GM11168 (cell line): Measurements from ENCODE around the gene MYCL.
"Not testable (repeated sequence)": the region's sequence is repeated elsewhere in the genome, so short reads cannot be mapped to it uniquely, and the experiment has no call there.

Source experiments
- in situ Hi-C: fragments of 300-500 bp; cut with MboI; formaldehyde crosslinking; loops from one replicate; pipeline ENCODE4 v1.12.0; 2022; ENCODE audit warnings: low sequenced_read_pairs; ENCODE audit not compliant: unreplicated experiment

MYCL gene

GRCh38 chr1:39919545-39919944 lies 17.8 kb upstream of the MYCL start:
- in situ Hi-C loops: loop anchor here (5.0 kb wide), 1 partner anchor 48 kb away; no protein-coding TSS in a partner anchor

DNA sequence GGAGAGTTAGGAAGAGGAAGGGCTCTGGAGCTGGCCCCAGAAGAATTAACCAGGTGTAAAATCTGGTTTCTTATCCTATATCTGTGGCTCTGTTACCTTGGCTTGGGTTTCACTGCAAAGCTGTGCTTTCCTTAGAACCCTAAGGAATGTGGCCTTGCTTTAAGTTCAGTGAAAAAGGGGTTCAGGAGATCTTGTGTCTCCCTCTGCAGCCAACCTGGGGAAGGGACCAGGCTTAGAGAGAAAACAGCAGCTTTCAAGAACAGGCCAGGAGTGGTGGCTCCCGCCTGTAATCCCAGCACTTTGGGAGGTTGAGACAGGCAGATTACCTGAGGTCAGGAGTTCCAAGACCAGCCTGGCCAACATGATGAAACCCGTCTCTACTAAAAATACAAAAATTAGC lies 16.1 kb upstream of the MYCL start:
- in situ Hi-C loops: loop anchor here (5.0 kb wide), 1 partner anchor 49 kb away; no protein-coding TSS in a partner anchor

DNA sequence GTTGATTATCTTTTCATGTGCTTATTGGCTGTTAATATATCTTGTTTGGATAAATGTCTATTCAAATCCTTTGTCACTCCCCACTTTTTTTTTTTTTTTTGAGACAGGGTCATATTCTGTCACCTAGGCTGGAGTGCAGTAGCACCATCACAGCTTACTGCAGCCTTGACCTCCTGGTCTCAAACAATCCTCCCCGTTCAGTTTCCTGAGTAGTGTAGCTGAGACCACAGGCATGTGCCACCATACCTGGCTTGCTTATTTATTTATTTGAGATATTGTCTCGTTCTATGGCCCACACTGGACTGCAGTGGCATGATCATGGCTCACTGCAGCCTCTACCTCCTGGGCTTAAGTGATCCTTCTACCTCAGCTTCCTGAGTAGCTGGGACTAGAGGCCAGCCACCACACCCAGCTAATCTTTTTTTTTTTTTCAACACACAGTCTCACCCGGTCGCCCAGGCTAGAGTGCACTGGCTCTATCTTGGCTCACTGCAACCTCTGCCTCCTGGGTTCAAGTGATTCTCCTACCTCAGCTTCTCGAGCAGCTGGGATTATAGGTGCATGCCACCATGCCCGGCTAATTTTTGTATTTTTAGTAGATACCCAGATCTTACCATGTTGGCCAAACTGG lies 13.9 kb upstream of the MYCL start:
- in situ Hi-C loops: loop anchor here (5.0 kb wide), 1 partner anchor 52 kb away; no protein-coding TSS in a partner anchor

GRCh38 chr1:39913136-39913535 lies 11.4 kb upstream of the MYCL start:
- in situ Hi-C loops: not testable (repeated sequence)

DNA sequence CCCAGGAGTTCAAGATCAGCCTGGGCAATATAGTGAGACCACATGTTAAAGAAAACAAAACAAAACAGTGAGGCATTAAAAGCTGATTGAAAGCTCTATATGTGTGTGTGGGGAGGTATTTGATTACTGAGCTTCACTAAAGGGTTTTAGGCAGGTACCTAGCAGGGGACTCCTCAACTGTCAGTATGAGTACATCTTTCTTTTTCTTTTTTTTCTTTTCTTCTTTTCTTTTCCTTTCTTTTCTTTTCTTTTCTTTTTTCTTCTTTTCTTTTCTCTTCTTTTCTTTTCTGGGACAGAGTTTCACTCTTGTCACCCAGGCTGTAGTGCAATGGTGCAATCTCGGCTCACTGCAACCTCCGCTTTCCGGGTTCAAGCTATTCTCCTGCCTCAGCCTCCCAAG lies 8.5 kb upstream of the MYCL start:
- in situ Hi-C loops: no loop called here

DNA sequence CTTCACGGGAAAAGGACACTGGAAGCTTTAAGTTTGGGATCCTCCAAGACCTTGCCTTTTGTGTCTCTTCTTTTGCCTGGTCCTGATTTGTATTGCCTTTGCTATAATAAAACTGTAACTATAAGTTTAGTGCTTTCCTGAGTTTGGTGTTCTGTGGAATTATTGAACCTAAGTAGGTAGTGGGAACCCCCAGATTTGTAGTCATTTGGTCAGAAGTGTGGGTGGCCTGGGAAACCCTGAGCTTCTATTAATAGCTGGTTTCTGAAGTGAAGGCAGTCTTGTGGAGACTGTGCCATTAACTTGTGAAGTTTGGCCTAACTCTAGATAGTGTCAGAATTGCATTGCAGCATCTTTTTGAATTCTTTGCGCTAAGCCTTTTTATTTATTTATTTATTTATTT lies 6.8 kb upstream of the MYCL start:
- in situ Hi-C loops: no loop called here

DNA sequence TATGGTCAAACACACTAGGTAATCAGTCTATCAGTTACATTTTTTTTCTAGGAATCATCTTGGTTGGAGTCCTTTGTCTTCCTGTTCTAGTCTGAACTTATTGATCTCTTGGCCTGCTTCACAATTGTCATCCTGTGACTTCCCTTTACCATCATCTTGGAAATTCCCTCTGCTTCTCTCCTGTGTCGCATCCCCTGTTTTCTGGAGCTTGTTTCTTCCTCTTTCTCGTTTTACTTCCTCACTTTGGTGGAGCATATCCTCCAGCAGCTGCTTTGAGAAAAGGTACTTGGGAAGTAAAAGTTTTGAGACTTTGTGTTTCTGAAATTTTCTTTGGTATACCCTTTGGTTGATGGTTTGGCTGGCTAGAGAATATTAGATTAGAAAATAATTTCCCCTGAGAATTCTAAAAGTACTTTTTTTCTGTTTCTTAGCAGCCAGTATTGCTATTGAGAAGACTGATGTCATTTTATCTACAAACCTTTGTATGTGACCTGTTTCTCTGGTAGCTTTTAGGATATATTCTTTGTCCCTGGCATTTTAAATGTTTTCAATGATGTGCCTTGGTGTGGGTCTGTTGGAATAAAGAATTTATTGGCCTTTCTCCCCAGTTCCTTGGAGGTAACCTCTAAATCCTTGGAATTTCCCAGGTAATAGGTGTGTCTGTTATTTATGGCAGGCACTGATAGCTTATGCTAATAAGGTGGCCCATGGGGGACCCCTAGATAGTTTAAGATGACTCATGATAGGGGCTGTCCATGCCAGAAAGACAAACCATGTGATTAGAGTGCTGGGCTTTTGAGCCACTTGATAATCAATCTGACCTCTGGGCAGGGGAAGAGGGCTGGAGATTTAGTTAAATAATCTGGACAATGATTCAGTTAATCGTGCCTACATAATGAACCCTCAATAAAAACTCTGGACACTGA lies 6.1 kb upstream of the MYCL start:
- in situ Hi-C loops: no loop called here

DNA sequence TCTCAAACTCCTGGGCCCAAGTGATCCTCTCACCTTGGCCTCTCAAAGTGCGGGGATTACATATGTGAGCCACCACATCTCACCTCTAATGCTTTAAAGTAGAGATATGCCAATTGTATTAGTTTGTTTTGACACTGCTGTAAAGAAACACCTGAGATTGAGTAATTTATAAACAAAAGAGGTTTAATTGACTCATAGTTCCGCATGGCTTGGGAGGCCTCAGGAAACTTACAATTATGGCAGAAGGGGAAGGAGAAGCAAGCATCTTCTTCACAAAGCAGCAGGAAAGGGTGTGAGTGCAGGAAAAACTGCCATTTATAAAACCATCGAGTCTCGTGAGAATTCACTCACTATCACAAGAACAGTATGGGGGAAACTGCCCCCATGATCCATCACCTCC lies 3.5 kb upstream of the MYCL start:
- in situ Hi-C loops: no loop called here

- in situ Hi-C loops: no loop called here
Observed at GRCh38 chr1:39902460-39902807, 717 bp upstream of the MYCL start.

- in situ Hi-C loops: no loop called here
Observed at GRCh38 chr1:39901464-39901713, 328 bp downstream of the MYCL start.

DNA sequence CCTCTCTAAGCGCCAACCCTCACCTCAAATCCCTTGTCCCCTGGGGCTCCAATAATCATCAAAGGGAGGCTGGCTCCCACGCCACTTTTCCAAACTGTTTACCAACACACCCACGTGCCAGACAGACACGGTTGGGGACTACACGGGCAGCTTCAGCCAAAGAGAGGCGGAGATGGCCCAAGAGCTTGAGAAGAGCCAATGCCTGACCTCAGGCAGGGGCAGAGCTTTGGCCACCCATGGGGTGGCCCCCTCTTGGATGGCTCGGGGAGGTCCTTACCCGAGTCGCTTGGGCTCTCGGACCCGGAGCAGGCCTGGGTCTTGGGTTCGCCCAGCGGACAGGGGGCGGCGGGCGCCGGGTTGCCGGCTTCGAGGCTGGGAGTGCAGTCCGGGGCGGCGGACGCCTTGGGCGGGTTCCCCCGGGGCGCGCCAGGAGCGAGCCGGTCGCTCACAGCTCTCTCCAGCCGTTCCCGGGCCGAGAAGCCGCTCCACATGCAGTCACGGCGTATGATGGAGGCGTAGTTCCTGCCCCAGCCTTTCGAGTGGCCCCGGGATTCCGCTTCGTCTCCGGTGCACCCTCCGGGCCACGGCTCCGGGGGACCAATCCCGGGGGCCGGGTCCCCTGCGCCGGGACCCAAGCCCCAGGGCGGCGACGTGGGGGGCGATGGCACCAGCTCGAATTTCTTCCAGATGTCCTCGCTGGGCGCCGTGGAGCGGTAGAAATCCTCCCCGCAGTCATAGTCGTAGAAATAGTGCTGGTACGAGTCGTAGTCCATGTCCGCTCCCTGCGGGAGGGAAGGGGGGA lies 854 bp downstream of the MYCL start:
- in situ Hi-C loops: no loop called here

DNA sequence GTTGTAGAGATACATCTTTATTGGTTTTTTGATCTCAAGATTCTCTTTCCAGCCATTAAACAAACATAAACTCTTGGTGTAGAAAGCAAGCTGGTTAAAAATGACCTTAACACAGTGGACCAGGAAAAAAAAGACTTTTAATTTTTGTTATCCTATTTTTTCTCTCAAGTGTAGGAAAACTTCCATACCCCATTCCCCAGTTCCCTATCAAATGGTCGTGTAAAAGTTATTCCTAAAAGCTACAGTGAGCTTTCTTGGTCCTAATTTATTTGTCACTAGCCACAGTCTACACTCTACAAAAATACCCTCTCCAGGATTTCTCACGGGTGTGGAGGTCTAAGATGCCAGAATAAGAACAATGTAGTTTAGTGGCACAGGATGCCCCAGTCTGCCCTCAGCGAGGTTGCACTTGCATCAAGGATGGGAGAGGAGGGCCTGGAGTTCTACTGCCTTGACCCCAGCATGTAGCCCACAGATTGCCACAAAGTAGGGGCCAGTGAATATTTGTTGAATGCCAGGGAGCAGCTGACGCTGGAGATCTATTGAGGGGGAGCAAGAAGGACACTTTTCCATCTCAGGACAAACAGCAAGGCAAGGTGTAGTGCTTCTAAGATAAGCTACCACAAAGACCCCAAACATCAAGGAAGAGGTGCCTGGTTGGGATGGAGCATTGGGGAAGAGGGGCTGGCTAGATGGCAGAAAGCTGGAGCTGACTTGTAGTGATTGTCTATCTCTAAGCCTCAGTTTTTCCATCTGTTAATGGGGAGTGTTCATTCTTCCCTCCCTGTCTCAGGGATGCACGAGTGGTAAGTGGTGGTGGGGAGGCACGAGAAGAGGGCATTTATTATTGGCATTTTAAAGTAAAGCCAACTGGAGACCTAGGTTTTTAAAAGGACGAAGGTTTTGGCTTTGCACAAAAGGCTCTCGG lies 1.8 kb downstream of the MYCL start:
- in situ Hi-C loops: loop anchor here (5.0 kb wide), 1 partner anchor 78 kb away; no protein-coding TSS in a partner anchor

GRCh38 chr1:39898648-39899603 lies 2.8 kb downstream of the MYCL start:
- in situ Hi-C loops: loop anchor here (5.0 kb wide), 1 partner anchor 77 kb away; no protein-coding TSS in a partner anchor

DNA sequence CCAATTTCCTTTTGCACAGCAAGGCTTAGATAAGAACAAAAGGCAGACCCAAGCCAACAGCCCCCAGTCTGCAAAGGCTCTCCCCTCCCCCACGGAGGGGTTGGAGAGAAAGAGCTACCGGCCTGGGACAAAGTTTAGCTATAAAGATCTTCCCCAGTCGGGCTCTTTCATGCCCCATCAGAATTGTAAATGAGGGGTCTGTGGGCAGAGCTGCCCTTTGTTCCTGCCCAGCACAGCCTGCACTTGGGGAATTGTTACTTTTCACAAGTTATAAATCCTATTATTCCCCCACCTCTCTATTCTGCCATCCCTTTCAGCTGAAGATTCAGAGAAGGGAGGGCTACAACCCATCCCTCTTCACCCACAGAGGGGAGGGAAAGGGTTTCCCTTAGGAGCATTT lies 3.5 kb downstream of the MYCL start:
- in situ Hi-C loops: loop anchor here (5.0 kb wide), 1 partner anchor 76 kb away; no protein-coding TSS in a partner anchor

DNA sequence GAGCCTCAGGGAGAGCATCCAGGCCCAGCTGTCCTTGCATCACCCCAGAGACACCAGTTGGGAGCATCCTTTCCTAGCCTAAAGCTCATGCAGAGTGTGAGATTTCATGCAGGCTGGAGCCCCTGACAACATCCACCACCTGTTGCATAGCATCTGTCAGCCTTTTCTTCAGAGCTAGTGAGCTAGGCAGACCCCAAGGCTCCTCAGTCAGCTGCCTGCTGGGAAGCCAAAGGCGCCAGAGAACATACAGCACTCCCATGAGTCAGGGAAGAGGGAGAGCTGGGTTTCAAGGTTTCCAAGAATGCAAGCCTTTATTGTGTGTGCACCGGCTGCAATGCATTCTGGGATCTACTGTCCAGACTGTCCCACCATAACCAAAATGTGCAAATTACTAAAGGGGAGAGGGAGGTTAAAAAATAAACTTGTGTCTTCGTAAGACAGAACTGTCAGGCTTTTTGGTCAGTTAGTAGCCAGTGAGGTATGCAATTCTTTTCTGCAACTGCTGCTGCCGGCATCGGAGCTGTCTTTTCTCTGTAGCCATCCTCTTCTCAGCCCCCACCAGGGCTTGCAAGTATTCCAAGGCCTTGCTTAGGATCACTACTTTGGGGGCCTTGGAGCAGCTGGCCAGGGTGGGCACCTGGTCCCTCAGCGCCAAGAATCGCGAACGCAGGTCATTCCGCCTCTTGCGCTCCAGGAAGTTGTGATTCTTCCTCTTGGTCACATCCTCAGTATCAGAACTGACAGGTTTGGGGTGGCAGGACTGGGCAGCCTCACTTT lies 4.6 kb downstream of the MYCL start:
- in situ Hi-C loops: loop anchor here (5.0 kb wide), 1 partner anchor 75 kb away; no protein-coding TSS in a partner anchor

GRCh38 chr1:39895731-39896480 lies 5.8 kb downstream of the MYCL start:
- in situ Hi-C loops: loop anchor here (5.0 kb wide), 1 partner anchor 74 kb away; no protein-coding TSS in a partner anchor

- in situ Hi-C loops: loop anchor here (5.0 kb wide), 1 partner anchor 73 kb away; no protein-coding TSS in a partner anchor
Observed at GRCh38 chr1:39894884-39895495, 6.7 kb downstream of the MYCL start.
